GM21737 (cell line): Measurements from ENCODE around the gene KLRC4.
"Not testable (repeated sequence)": the region's sequence is repeated elsewhere in the genome, so short reads cannot be mapped to it uniquely, and the experiment has no call there.

Source experiments
- ATAC-seq: cut with Tn5 transposase; IDR thresholded peaks from one replicate; pipeline ENCODE4 v1.9.1; 2021; ENCODE audit warnings: mild to moderate bottlenecking, moderate library complexity; ENCODE audit not compliant: unreplicated experiment

The KLRC4 gene, protein sequence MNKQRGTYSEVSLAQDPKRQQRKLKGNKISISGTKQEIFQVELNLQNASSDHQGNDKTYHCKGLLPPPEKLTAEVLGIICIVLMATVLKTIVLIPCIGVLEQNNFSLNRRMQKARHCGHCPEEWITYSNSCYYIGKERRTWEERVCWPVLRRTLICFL

DNA sequence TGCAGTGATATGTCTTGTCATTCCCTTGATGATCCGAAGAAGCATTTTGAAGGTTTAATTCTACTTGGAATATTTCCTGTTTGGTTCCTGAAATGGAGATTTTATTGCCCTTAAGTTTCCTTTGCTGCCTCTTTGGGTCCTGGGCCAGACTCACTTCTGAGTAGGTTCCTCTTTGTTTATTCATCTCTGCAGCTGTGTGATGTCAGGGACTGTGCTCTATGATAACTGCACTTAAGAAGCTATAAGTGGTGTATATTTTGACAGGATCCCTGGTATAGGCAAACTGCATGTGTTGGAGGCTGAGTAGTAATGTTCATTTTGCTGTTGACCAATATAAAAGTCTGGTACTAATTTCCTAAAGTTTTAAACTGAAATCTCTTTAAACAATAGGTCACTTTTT is at the start of gene KLRC4:
KLRC4 (minus strand) TSS at position 366 of the 400 bp plus-strand sequence; CDS start at position 184, 182 bp downstream.
- ATAC-seq: no peak

DNA sequence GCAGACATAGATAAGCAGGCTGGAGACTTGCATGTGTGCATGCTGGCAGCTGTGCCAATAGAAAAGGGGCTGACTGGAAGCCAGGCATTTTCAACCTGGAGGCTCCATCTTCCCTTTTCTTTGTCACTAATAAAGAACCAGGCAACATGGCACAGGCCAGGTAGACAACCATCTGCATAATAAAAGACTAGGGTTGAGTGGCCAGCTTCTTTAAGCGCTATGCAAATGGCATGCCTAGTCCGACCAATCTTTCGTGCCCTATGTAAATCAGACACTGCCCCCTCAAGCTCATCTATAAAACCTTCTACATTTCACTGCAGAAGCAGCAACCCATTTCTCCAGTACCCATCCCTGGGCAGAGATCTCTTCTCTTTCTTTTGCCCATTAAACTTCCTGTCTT is 48.2 kb upstream of the KLRC4 start:
- no peak for ATAC-seq

DNA sequence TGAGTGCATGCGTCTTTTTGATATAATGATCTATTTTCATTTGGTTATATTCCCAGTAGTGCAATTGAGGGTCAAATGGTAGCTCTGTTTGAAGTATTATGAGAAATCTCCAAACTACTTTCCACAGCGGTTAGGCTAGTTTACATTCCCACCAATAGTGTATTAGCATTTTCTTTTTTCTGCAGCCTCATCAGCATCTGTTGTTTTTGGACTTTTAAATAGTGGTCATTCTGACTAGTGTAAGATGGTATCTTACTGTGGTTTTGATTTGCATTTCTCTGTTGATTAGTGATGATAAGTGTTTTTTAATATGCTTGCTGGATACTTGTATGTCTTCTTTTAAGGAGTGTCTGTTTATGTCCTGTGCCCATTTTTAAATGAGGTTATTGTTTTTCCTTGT is 47.3 kb upstream of the KLRC4 start:
- no peak for ATAC-seq

DNA sequence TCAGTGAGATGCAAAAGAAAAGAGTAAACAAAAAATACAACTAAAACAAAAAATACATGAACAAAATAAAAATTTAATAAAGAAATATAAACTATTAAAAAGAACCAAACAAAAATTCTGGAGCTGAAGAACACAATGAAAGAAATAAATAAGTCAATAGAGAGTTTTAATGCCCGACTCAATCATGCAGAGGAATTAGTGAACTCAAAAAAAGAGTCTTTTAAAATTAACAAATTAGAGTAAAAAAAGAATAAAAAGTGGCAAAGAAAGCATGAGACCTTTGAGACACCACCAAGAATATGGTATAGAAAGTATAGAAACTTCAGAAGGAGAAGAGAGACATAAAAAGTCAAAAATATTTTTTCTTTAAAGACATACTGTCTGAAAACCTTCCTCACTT is 46.2 kb upstream of the KLRC4 start:
- no peak for ATAC-seq

DNA sequence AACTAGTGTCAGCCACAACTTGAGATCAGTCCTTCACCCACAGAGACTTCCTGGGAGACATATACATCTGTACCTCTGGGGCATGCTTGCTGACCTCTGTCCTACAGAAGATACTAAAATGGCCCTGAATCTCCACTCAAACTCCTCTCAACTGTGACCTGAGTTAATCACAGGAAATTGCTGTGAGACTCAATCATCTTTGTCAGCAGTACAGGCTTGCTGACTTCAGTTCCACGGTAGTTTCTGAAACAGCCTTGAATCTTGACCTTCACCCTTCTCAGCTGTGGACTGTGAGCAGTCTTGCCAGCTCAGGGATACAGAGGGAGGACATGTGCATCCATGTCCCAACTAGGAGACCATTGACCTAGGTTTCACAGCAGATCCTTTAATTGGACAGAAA is 45.0 kb upstream of the KLRC4 start:
- ATAC-seq: no peak

DNA sequence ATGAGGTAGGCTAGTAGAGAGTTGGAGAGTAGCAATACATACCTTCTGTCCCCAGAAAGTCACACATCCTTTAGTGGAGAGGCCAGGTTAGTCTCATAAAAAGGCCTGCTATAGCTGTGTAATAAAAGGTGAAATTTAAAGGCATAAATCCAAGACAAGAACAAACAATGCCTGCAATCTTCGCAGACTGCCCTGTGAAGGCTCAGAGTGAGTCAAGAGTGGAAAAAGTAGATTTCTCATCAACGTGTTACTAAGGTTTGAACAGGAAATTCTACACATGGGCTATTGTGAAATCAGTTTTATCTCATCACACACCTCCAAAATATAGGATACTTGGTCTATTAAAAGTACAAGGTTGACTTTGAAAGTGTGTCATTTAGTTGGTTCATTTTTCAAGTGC is 43.6 kb upstream of the KLRC4 start, which contains the start of gene KLRC1:
KLRC1 (minus strand) TSS at position 222 of the 400 bp plus-strand sequence. CDS start 2,221 bp downstream, outside the sequence.
- ATAC-seq: no peak

DNA sequence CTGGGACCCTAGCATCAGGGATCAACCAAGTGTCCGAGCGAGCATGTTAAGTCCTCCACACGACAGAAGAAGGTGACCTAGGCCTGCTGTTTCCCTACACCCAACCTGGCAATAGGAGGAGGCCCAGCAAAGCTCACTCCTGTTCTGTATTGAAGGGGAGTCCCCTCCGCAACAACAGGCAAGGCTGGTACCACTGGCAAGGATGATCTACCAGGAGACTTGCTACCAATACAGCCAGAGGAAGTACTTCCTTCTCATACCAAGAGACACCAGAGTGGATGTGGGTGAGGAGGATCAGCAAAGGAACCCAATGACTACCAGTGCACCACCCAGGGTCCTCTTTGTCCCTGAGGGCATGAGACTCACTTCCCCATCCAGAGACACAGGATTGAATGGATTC is 38.7 kb upstream of the KLRC4 start:
- no peak for ATAC-seq

DNA sequence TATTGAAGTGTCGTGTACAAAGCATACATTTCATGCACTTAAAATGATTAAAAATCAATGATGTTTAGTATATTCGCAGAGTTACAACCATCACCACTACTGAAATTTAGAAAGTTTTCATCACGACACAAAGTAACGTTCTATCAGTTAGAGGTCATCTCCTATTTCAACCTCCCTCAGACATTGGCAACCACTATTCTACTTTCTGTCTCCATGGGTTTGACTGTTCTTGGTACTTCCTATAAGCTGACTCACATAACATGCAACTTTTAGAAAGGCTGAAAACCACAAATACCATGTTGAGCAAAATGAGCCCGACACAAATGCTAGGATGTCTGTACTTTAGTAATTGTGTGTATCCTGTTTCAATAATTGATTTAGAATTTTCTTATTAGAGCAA is 36.5 kb upstream of the KLRC4 start:
- not testable (repeated sequence) for ATAC-seq

DNA sequence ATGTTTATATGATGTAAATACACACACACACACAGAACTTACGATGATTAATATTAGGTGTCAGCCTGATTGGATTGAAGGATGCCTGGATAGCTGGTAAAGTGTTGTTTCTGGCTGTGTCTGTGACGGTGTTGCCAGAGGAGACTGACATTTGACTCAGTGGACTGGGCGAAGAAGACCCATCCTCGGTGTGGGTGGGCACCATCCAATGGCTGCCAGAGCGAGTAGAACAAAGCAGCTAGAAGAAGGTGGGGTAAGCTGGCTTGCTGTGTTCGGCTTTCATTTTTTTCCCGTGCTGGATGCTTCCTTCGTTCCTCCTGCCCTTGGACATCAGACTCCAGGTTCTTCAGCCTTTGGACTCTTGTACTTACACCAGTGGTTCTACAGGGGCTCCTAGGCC is 31.6 kb upstream of the KLRC4 start:
- not testable (repeated sequence) for ATAC-seq

DNA sequence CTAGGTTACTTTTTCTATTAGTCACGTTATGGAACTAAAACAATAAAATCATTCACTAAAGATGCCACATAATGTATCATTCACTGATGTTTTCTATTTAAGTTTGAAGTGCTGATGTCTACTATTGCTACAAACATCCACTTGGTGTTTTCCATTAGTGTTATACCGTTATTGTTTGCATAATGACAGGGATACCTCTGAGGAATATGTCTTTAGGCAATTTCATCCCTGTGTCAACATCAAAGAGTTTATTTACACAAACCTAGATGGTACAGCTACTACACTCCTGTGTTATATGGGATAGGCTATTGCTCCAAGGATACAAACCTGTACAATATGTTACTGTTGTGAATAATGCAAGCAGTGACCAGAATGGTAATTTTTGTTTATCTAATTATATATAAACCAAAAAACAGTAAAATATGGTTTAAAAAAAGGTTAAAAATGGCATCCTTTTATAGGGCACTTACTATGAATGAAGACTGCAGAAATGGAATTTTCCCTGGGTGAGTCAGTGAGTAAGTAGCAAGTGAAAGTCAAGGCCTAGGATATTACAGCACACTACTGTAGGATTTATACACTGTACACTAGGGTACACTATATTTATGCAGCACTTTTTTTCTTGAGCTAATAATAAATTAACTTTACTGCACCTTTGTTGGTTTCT is 30.2 kb upstream of the KLRC4 start:
- ATAC-seq: not testable (repeated sequence)

DNA sequence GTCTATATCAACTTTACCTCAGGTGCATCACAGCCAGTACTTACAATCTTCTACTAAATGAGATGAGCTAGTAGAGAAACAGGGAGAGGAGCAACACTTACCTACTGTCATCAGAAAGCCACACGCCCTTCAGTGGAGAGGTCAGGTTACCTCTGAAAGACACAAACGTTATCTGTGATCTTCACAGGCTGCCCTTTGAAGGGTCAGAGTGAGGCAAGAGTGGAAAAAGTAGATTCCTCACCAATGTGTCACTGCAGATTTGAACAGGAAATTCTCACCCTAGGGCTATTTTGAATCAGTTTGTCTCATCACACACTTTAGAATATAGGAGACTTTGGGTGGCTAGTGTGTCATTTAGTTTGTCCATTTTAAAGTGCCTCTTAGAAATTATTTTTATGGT is 28.0 kb upstream of the KLRC4 start:
- ATAC-seq: not testable (repeated sequence)

DNA sequence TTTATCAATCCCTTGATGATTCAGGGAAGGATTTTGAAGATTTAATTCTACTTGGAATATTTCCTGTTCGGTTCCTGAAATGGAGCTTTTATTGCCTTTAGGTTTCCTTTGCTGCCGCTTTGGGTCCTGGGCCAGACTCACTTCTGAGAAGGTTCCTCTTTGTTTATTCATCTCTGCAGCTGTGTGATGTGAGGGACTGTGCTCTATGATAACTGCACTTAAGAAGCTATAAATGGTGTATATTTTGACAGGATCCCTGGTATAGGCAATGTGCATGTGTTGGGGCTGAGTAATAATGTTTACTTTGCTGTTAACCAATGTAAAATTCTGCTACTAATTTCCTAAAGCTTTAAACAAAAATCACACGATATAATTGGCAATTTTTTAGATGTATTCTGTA is 26.3 kb upstream of the KLRC4 start, which contains the start of gene KLRC2:
KLRC2 (minus strand) TSS at position 195 of the 400 bp plus-strand sequence; CDS start at position 171, 24 bp downstream.
- not testable (repeated sequence) for ATAC-seq

DNA sequence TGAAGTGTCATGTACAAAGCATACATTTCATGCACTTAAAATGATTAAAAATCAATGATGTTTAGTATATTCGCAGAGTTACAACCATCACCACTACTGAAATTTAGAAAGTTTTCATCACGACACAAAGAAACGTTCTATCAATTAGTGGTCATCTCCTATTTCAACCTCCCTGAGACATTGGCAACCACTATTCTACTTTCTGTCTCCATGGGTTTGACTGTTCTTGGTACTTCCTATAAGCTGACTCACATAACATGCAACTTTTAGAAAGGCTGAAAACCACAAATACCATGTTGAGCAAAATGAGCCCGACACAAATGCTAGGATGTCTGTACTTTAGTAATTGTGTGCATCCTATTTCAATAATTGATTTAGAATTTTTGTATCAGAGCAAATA is 21.1 kb upstream of the KLRC4 start:
- ATAC-seq: not testable (repeated sequence)

DNA sequence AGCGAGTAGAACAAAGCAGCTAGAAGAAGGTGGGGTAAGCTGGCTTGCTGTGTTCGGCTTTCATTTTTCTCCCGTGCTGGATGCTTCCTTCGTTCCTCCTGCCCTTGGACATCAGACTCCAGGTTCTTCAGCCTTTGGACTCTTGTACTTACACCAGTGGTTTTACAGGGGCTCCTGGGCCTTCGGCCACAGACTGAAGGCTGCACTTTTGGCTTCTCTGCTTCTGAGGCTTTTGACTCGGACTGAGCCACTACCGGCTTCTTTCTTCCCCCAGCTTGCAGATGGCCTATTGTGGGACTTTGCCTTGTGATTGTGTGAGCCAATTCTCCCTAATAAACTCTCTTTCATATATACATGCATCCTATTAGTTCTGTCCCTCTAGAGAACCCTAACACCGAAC is 16.4 kb upstream of the KLRC4 start:
- not testable (repeated sequence) for ATAC-seq

DNA sequence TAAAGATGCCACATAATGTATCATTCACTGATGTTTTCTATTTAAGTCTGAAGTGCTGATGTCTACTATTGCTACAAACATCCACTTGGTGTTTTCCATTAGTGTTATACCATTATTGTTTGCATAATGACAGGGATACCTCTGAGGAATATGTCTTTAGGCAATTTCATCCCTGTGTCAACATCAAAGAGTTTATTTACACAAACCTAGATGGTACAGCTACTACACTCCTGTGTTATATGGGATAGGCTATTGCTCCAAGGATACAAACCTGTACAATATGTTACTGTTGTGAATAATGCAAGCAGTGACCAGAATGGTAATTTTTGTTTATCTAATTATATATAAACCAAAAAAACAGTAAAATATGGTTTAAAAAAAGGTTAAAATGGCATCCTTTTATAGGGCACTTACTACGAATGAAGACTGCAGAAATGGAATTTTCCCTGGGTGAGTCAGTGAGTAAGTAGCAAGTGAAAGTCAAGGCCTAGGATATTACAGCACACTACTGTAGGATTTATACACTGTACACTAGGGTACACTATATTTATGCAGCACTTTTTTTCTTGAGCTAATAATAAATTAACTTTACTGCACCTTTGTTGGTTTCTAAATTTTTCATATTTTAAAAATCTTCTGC is 14.8 kb upstream of the KLRC4 start:
- not testable (repeated sequence) for ATAC-seq

DNA sequence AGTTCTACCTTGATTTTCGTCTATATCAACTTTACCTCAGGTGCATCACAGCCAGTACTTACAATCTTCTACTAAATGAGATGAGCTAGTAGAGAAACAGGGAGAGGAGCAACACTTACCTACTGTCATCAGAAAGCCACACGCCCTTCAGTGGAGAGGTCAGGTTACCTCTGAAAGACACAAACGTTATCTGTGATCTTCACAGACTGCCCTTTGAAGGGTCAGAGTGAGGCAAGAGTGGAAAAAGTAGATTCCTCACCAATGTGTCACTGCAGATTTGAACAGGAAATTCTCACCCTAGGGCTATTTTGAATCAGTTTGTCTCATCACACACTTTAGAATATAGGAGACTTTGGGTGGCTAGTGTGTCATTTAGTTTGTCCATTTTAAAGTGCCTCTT is 12.6 kb upstream of the KLRC4 start:
- not testable (repeated sequence) for ATAC-seq

DNA sequence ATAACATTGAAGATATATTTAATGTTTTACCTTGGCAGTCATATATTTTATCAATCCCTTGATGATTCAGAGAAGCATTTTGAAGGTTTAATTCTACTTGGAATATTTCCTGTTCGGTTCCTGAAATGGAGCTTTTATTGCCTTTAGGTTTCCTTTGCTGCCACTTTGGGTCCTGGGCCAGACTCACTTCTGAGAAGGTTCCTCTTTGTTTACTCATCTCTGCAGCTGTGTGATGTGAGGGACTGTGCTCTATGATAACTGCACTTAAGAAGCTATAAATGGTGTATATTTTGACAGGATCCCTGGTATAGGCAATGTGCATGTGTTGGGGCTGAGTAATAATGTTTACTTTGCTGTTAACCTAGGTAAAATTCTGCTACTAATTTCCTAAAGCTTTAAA is 10.8 kb upstream of the KLRC4 start, which contains the start of gene KLRC3:
KLRC3 (minus strand) TSS at position 262 of the 400 bp plus-strand sequence; CDS start at position 217, 45 bp downstream.
- ATAC-seq: not testable (repeated sequence)

DNA sequence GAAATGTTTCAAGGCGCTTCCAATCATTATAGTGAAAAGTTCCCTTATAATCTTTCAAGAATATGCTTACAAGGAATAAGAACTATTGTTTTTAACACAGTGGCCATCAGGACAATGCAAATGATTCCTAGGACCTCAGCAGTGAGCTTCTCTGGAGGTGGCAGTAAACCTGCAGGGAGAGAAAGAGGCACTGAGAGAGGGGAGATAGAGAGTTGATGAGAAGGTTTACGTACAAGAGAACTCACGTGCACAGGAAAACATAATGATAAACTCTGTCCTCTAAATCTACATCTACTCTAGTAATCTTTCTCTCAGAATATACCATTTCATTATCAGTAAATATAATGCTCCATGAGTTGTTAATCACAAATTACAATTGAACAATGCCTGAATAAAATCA is 715 bp downstream of the KLRC4 start:
- no peak for ATAC-seq

DNA sequence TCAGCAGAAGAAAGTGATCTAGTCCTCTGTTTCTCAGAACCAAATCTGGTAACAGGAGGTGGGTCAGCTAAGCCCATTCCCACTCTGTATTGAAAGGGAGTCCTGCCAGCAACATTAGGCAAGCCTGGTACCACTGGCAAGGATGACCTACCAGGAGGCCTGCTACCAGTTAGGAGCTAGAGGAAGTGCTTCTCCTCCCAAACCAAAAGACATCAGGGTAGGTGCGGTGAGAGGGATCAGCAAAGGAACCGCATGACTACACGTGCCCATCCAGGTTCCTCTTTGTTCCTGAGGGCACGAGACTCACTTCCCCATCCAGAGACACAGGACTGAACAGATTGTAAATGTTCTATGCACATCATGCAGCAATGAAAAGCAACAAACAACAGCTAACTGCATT is 2.8 kb downstream of the KLRC4 start:
- ATAC-seq: no peak

DNA sequence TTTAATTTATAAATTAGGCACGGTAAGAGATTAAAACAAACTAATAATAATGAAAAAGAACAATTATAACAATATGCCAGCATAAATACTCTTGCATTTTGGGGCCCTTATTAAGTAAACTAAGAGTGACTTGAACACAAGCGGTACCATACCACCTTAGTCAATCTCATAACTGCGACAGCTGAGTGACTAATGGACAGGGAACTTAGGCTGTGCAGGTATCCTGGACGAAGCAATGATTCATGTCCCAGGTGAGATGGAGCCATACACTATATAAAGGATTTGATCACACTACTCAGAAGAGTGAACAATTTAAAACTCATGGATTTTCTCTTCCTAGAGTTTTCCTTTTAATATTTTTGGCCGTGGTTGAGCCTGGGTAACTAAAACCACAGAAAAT is 4.3 kb downstream of the KLRC4 start:
- no peak for ATAC-seq

DNA sequence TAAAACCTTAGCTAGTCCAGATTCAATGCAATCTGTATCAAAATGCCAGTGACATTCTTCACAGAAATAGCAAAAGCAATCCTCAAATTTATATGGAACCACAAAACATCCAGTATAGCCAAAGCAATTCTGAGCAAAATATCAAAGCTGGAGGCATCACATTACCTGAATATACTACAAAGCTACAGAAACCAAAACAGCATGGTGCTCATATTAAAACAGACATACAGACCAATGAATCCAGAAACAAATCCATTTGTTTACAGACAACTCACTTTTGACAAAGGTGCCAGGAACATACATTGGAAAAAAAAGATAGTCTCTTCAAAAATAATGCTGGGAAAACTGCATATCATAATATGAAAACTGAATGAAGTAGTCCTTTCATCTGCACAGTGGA is 4.8 kb downstream of the KLRC4 start:
- ATAC-seq: no peak

DNA sequence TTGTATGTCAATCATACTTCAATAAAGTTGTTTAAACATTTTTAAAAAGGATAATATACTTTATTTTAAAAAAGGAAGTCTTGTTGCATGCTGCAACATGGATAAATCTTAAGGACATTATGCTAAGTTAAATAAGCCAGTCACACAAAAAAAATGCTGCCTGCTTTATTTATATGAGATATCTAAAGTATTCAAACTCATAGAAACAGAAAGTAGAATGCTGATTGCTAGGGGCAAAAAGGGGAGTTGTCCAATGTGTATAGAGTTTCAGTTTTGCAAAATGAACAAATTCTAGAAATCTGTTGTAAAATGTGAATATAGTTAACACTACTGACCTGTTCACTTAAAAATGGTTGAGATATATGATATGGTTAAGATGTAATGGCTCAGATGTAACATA is 8.7 kb downstream of the KLRC4 start:
- ATAC-seq: no peak
